Measurements from ENCODE around the gene IRF7. TPM values are rescaled to one million over a fixed set of nuclear protein-coding genes. Genes with fewer than 3 reads are reported as not detected.

IRF7 gene
- total and polyA plus RNA-seq, 4 experiments from 2014 or later: 20.8 to 76.6 (median 52.5) TPM

GRCh38 chr11:563066-563811, 52.5 kb downstream of the IRF7 start:
- intact Hi-C loops (cut with micrococcal nuclease): no loop called here
- CTCF ChIA-PET (ENCODE audit: partially characterized antibody): interaction anchor here (2.4 kb wide), 1 partner anchor 8 kb away, joined by 10 read pairs; no protein-coding TSS in a partner anchor
- Mint-ChIP-seq H3K27me3 (no peaks in the 10 kb centered on the region), H3K4me1 (peaks cover 8 to 21% (median 14%) of the 10 kb centered on the region in 4 donors), H3K27ac (peak overlapping the region in 2 of 7 donors; percentile 52 to 67), H3K36me3 (peaks cover 0 to 6% of the 10 kb centered on the region in 2 donors), H3K4me3 (peak overlapping the region in 2 of 8 donors; percentile 21 to 43), H3K9me3 (no peaks in the 10 kb centered on the region)
- DNase-seq: peak in 1 of 5 donors; percentile 32
- Histone ChIP-seq H3K9me3 (ENCODE audit: control insufficient read depth in 1 of 2, low read length in 2 of 2) (no peaks in the 10 kb centered on the region), H3K4me3 (ENCODE audit: low read length in 2 of 2) (no peak overlapping the region), H3K27ac (ENCODE audit: low read depth, low read length) (no peak overlapping the region), H3K4me1 (ENCODE audit: insufficient read depth, low read length) (peaks cover 21% of the 10 kb centered on the region), H3K27me3 (ENCODE audit: insufficient read depth, low read length) (no peaks in the 10 kb centered on the region), H3K36me3 (ENCODE audit: insufficient read depth, low read length) (no peaks in the 10 kb centered on the region)
- POLR2A ChIA-PET (ENCODE audit: partially characterized antibody): interaction anchor here (7.1 to 7.5 kb wide), 2 partner anchors 8 to 12 kb away, joined by 56 to 62 read pairs; partner anchors contain the start of gene PHRF1

Small RNAs within 50 kb of the gene (microRNA-seq; reads per million reads assigned to microRNA genes)
- 15.1 reads per million, percentile 47 among the genes with 10 or more reads in this experiment for gene MIR210 (ENCODE audit: borderline microRNAs expressed, borderline number of aligned reads, borderline replicate concordance)

Other genes starting within 250 kb of the IRF7 start
- gene B4GALNT4, start 246.5 kb downstream of the IRF7 start, total RNA-seq: 1 to 10 TPM; 2.2 to 2.4 TPM
- not detected for gene B4GALNT4, start 246.5 kb downstream of the IRF7 start, polyA plus RNA-seq
- not detected for gene PKP3, start 221.7 kb downstream of the IRF7 start, total RNA-seq
- under 1 TPM in 1 of 2 donors, not detected in 1; 0.14 TPM for gene PKP3, start 221.7 kb downstream of the IRF7 start, polyA plus RNA-seq
- gene SIGIRR, start 201.0 kb downstream of the IRF7 start, total RNA-seq: 100 to 1,000 TPM; 437 to 440 TPM
- gene SIGIRR, start 201.0 kb downstream of the IRF7 start, polyA plus RNA-seq: 100 to 1,000 TPM; 235 to 242 TPM
- 100 to 1,000 TPM; 120 to 123 TPM for gene ANO9, start 173.9 kb downstream of the IRF7 start, total RNA-seq
- gene ANO9, start 173.9 kb downstream of the IRF7 start, polyA plus RNA-seq: 10 to 100 TPM in 1 of 2 donors, 1 to 10 TPM in 1; 9.4 to 15.5 TPM
- 10 to 100 TPM; 23.3 to 26.1 TPM for gene PTDSS2, start 165.7 kb downstream of the IRF7 start, total RNA-seq
- gene PTDSS2, start 165.7 kb downstream of the IRF7 start, polyA plus RNA-seq: 1 to 10 TPM; 5.5 to 6.3 TPM
- 100 to 1,000 TPM in 1 of 2 experiments, 10 to 100 TPM in 1; 98.4 to 105 TPM for gene RNH1, start 108.7 kb downstream of the IRF7 start, total RNA-seq
- 100 to 1,000 TPM; 164 to 187 TPM for gene RNH1, start 108.7 kb downstream of the IRF7 start, polyA plus RNA-seq
- 10 to 100 TPM; 36.7 to 42.5 TPM for gene HRAS, start 80.4 kb downstream of the IRF7 start, total RNA-seq
- 10 to 100 TPM; 12.9 to 28.5 TPM for gene HRAS, start 80.4 kb downstream of the IRF7 start, polyA plus RNA-seq
- 1 to 10 TPM; 4.4 to 4.6 TPM for gene LRRC56, start 78.4 kb downstream of the IRF7 start, total RNA-seq
- 1 to 10 TPM in 1 of 2 donors, under 1 TPM in 1; 0.24 to 1.5 TPM for gene LRRC56, start 78.4 kb downstream of the IRF7 start, polyA plus RNA-seq
- 1 to 10 TPM; 7.0 to 8.1 TPM for gene LMNTD2, start 55.2 kb downstream of the IRF7 start, total RNA-seq
- gene LMNTD2, start 55.2 kb downstream of the IRF7 start, polyA plus RNA-seq: 1 to 10 TPM in 1 of 2 donors, under 1 TPM in 1; 0.94 to 1.3 TPM
- 10 to 100 TPM; 52.7 to 55.2 TPM for gene RASSF7, start 55.0 kb downstream of the IRF7 start, total RNA-seq
- gene RASSF7, start 55.0 kb downstream of the IRF7 start, polyA plus RNA-seq: 10 to 100 TPM; 38.4 to 43.7 TPM
- gene PHRF1, start 39.5 kb downstream of the IRF7 start, total RNA-seq: 10 to 100 TPM; 49.2 to 54.5 TPM
- 10 to 100 TPM in 1 of 2 donors, under 1 TPM in 1; 0.93 to 17.0 TPM for gene PHRF1, start 39.5 kb downstream of the IRF7 start, polyA plus RNA-seq
- not detected for gene CDHR5, start 9.0 kb upstream of the IRF7 start, total RNA-seq
- gene CDHR5, start 9.0 kb upstream of the IRF7 start, polyA plus RNA-seq: not detected
- gene SCT, start 11.2 kb upstream of the IRF7 start, total RNA-seq: not detected
- not detected for gene SCT, start 11.2 kb upstream of the IRF7 start, polyA plus RNA-seq
- gene DRD4, start 21.3 kb upstream of the IRF7 start, total RNA-seq: 1 to 10 TPM in 1 of 2 experiments, under 1 TPM in 1; 0.64 to 1.0 TPM
- not detected for gene DRD4, start 21.3 kb upstream of the IRF7 start, polyA plus RNA-seq
- 10 to 100 TPM; 41.3 to 44.3 TPM for gene DEAF1, start 79.3 kb upstream of the IRF7 start, total RNA-seq
- 10 to 100 TPM; 34.5 to 50.8 TPM for gene DEAF1, start 79.3 kb upstream of the IRF7 start, polyA plus RNA-seq
- 10 to 100 TPM; 44.7 to 47.3 TPM for gene TMEM80, start 79.9 kb upstream of the IRF7 start, total RNA-seq
- gene TMEM80, start 79.9 kb upstream of the IRF7 start, polyA plus RNA-seq: 10 to 100 TPM; 27.0 to 32.6 TPM
- 10 to 100 TPM; 17.4 to 17.8 TPM for gene EPS8L2, start 90.3 kb upstream of the IRF7 start, total RNA-seq
- gene EPS8L2, start 90.3 kb upstream of the IRF7 start, polyA plus RNA-seq: 10 to 100 TPM; 15.4 to 19.5 TPM
- gene TALDO1, start 131.5 kb upstream of the IRF7 start, total RNA-seq: 10 to 100 TPM; 80.4 to 90.5 TPM
- gene TALDO1, start 131.5 kb upstream of the IRF7 start, polyA plus RNA-seq: 100 to 1,000 TPM; 174 to 244 TPM
- 10 to 100 TPM; 51.5 to 64.9 TPM for gene GATD1, start 161.5 kb upstream of the IRF7 start, total RNA-seq
- 10 to 100 TPM in 1 of 2 donors, 1 to 10 TPM in 1; 4.3 to 15.0 TPM for gene GATD1, start 161.5 kb upstream of the IRF7 start, polyA plus RNA-seq
- gene CEND1, start 174.1 kb upstream of the IRF7 start, total RNA-seq: under 1 TPM in 1 of 2 experiments, not detected in 1; 0.19 TPM
- gene CEND1, start 174.1 kb upstream of the IRF7 start, polyA plus RNA-seq: not detected
- 10 to 100 TPM; 24.0 to 24.1 TPM for gene SLC25A22, start 182.3 kb upstream of the IRF7 start, total RNA-seq
- gene SLC25A22, start 182.3 kb upstream of the IRF7 start, polyA plus RNA-seq: 10 to 100 TPM in 1 of 2 donors, 1 to 10 TPM in 1; 9.4 to 13.5 TPM
- 10 to 100 TPM; 32.5 to 34.8 TPM for gene PIDD1, start 189.3 kb upstream of the IRF7 start, total RNA-seq
- 1 to 10 TPM; 7.0 to 7.8 TPM for gene PIDD1, start 189.3 kb upstream of the IRF7 start, polyA plus RNA-seq
- 1,000 to 10,000 TPM; 4,870 to 5,155 TPM for gene RPLP2, start 194.0 kb upstream of the IRF7 start, total RNA-seq
- gene RPLP2, start 194.0 kb upstream of the IRF7 start, polyA plus RNA-seq: 1,000 to 10,000 TPM; 1,822 to 3,757 TPM
- 100 to 1,000 TPM; 200 to 201 TPM for gene PNPLA2, start 203.0 kb upstream of the IRF7 start, total RNA-seq
- gene PNPLA2, start 203.0 kb upstream of the IRF7 start, polyA plus RNA-seq: 10 to 100 TPM; 12.2 to 35.2 TPM
- gene CRACR2B, start 212.0 kb upstream of the IRF7 start, total RNA-seq: under 1 TPM in 1 of 2 experiments, not detected in 1; 0.55 TPM
- gene CRACR2B, start 212.0 kb upstream of the IRF7 start, polyA plus RNA-seq: not detected
- gene CD151, start 217.0 kb upstream of the IRF7 start, total RNA-seq: 10 to 100 TPM; 20.7 to 23.4 TPM
- 10 to 100 TPM in 1 of 2 donors, 1 to 10 TPM in 1; 9.7 to 24.8 TPM for gene CD151, start 217.0 kb upstream of the IRF7 start, polyA plus RNA-seq
- gene POLR2L, start 226.6 kb upstream of the IRF7 start, total RNA-seq: 10 to 100 TPM; 55.8 to 56.2 TPM
- 100 to 1,000 TPM in 1 of 2 donors, 10 to 100 TPM in 1; 83.7 to 108 TPM for gene POLR2L, start 226.6 kb upstream of the IRF7 start, polyA plus RNA-seq
- gene TSPAN4, start 226.9 kb upstream of the IRF7 start, total RNA-seq: 1 to 10 TPM; 5.3 to 5.8 TPM
- gene TSPAN4, start 226.9 kb upstream of the IRF7 start, polyA plus RNA-seq: 1 to 10 TPM; 1.8 to 3.5 TPM